NCI-H345 treated with DMSO at 0.1 percent for 48 hours (cell line): ENCODE results near the gene TBCD.

Source experiments
- DNase-seq: peaks from one replicate; lab custom pipeline; 2025; ENCODE audit not compliant: unreplicated experiment; lab: John Stamatoyannopoulos, UW

Gene TBCD

GRCh38 chr17:82918508-82918907 lies 166.6 kb downstream of the TBCD start:
- DNase-seq = no peak

DNA sequence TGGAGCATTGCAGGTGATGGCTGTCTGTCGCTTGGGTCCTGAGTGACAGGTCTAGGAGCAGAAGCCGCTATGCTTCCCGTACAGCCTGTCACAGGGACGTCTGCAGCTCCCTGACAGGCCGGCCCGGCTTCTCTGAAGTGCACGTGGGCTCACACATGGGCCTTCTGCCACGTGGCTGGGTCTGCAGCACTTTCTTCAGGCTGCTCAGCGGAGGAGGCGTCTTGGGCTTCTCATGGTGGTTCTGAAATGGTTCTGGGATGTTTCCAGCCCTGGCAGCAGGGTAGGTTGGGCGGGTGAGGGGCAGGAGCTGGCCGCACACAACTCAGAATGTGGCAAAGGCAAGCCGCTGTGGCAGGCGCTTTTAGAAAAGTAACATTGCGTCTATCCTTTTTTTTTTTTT lies 168.3 kb downstream of the TBCD start:
- no peak for DNase-seq

GRCh38 chr17:82920715-82921114 lies 168.8 kb downstream of the TBCD start:
- no peak for DNase-seq

- DNase-seq = no peak
Observed at GRCh38 chr17:82921426-82921825, 169.6 kb downstream of the TBCD start.

- no peak for DNase-seq
Observed at GRCh38 chr17:82922646-82923045, 170.8 kb downstream of the TBCD start.

GRCh38 chr17:82923366-82924113 lies 171.7 kb downstream of the TBCD start:
- no peak for DNase-seq

GRCh38 chr17:82924214-82924613 lies 172.3 kb downstream of the TBCD start:
- DNase-seq = no peak

GRCh38 chr17:82924812-82925211 lies 172.9 kb downstream of the TBCD start:
- DNase-seq = no peak

- no peak for DNase-seq
Observed at GRCh38 chr17:82925336-82925735, 173.5 kb downstream of the TBCD start.

- no peak for DNase-seq
Observed at GRCh38 chr17:82926081-82926480, 174.2 kb downstream of the TBCD start.

DNA sequence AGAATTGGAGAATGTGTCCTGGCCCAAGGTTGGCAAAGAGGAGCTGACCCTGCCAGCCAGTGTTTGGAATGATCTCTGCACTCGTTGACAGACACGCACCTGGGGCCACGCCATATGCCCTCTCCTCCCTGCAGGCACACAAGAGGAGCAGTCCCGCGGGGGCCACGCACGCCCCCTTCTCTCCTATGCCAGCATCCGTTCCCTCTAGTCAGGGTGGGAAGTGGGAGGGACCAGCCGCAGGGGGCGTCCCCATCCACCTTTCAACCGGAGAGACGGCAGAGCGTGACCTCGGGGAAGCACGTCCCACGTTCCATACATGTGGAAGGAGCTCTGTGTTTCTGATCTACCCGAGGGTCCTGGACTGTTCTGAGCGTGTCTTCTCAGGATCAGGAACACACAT lies 174.9 kb downstream of the TBCD start:
- DNase-seq = no peak

DNA sequence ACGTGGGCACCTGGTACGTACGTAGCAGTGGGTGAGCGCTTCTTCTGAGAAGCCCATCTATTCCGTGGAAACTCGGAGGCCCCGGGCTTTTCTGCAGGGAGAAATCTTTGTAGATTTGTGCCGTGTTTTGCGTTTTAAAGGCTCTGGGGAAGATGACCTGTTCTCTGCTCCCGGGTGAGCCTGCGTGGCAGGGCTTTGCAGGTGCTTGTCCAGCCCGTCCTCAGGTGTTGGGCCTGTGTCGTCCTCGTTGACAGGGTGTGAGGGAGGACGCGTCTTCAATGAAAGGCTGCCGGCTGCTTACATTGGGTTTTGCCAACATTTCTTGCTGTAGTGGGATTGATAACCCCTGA lies 175.4 kb downstream of the TBCD start:
- no peak for DNase-seq

- no peak for DNase-seq
Observed at GRCh38 chr17:82927661-82928601, 176.1 kb downstream of the TBCD start.

DNA sequence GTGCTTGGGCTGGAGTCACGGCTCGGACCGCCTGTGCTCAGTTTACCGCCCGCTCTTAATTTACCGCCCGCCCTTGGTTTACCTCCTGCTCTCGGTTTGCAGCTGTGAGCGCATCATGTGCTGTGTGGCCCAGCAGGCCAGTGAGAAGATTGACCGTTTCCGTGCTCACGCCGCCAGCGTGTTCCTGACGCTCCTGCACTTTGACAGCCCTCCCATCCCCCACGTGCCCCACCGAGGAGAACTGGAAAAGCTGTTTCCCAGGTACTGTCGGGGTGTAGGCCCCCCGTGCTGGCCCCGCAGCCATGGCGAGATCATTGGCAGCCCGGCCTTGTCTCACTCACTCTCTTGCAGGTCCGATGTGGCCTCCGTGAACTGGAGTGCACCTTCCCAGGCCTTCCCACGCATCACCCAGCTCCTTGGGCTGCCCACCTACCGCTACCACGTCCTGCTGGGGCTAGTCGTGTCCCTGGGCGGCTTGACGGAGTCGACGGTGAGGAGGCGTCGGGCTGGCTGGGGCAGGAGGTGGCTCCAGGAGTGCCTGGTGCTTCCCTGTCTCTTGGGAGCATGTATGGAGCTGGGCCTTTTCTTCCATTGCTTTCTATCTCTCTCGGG lies 177.3 kb downstream of the TBCD start:
- no peak for DNase-seq

GRCh38 chr17:82929676-82930042 lies 177.8 kb downstream of the TBCD start:
- no peak for DNase-seq

DNA sequence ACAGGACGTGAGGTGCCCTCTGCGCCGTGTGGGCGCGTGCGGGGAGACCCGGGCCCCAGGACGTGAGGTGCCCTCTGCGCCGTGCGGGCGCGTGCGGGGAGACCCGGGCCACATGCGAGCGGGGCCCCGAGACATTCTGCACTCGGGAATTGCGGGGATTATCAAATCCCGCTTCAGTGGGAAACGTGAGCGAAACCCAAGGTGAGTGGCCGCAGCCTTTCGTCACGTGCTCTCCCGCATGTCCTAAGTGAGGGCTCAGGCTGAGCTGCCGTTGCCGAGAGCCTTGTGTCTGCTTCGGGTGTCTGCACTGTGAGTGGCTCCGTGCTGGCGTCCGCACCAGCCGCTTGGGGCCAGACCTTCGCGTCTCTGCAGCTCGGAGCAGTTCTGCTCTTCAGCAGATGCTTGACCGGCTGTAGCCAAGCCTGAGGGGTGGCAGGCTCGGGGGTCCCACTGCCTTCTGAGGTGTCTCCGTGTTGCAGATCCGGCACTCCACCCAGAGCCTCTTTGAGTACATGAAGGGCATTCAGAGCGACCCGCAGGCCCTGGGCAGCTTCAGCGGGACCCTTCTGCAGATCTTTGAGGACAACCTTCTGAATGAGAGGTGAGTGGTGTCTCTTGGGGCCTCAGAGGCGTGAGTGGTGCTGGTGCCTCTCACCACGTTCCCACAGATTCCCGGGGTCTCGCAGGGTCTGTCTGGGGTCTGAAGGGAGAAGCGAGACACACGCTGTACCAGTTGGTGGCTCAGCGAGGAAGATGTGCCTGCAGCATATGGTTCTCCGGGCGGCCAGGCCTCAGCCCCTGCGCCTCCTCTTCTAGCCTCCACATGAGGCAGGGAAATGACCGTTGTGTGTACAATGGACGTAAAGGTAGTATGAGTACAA lies 178.4 kb downstream of the TBCD start:
- DNase-seq = no peak

- no peak for DNase-seq
Observed at GRCh38 chr17:82930924-82931698, 179.2 kb downstream of the TBCD start.

DNA sequence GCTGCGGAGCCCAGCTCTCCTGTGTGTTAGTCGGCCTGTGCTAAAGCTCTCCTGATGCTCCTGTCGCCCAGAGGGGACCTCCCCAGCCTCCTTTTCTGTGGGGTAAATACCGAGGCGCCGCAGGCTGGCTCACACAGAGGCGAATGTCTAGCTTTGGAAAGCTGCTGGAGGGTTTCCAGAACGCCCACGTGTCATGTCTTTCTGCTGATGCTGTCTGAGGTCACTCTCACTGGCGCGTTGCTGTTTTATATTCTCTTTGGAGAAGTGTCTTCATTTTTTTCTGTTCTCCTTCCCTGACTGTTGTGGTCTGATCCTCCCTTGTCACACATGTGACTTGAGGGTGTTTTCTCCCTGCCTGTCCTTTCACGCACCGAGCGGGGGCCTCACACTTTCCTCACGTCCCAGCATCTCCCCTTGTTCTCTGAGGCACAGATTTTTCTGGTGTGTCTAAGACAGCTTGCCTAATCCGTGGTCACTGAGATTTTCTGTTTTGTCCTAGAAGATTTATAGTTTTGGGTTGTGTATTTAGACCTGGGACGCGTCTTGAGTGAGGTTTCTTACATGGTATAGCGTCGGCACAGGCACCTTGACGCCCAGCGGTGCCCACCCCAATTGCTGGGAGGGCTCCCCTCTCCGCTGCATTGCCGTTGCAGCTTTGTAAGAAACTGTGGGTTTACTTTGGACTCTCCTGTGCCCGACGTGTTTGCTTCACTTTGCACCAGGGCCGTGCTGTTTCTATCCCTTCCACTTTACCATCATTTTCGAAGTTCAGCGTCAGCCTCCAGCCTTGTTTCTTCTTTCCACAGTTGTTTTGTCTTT lies 180.0 kb downstream of the TBCD start:
- DNase-seq = no peak
